Measurements from ENCODE around the gene LHX3. TPM values are rescaled to one million over a fixed set of nuclear protein-coding genes. Genes with fewer than 3 reads are reported as not detected.

The LHX3 gene
- polyA plus RNA-seq, 1 of the 3 experiments (the other 2 are of a cell fraction) = not detected

DNA sequence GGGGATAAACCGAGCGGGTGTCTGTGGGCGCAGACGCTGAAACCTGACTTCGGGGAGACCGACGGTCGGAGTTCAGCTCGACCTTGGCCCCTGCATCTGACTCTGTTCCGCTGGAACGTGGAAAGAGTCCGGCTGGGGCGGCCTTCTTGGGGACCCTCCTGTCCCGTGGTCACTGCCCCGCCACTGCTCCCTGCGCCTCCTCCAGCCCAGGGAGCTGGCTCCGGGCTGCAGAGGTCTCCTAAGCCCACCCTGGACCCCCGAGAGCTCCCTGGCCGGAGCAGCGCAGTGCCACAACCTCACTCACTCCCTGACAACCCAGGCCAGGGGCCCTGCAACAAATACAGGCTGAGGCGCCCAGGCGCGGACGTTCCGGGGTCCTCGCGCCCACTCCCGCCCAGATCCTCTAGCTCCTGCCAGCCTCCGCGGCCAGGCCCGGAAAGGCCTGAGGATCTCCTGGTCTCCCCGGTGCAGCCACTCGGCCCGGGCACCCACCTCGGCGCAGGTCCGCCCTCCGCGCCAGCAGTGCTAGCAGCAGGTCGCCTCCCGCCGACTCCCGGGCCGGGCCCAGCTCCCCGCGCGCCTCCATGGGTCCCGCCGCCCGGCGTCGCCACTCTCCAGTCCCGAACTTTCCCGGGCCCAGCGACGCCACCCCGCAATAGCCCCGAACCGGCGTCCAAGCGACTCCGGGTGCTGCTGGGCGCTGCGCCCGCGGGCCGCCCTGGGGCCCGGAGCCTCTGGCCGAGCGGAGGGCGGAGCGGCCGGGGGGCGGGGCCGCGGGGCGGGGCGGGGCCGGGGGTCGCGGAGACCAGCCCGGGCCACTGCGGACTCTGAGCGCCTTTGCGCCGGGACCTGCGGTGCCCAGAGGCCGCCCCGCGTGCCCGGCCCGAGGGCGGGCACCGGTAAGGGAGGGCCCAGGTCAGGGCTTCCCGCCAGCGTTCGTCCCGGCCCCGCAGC is 2.2 kb downstream of the LHX3 start:
- POLR2A ChIA-PET = no interaction called here
- WGBS (ENCODE audit: low lambda C conversion rate) = 26% methylated on average over 25 of the region's 99 CpGs
- no peak overlapping the region for H3K4me2 ChIP-seq
- H3K9me3 ChIP-seq = no peaks in the 10 kb centered on the region
- CTCF ChIA-PET = interaction anchor here (1.1 to 2.3 kb wide), 12 partner anchors 10 to 81 kb away, joined by 3 to 10 read pairs (median 4); no protein-coding TSS in a partner anchor
- H3K79me2 ChIP-seq (ENCODE audit: insufficient read depth) = no peaks in the 10 kb centered on the region
- H2AFZ ChIP-seq (ENCODE audit: low read depth) = no peak overlapping the region
- H3K9ac ChIP-seq = no peak overlapping the region
- H3K4me3 ChIP-seq (ENCODE audit: low read depth in 2 of 2, low read length in 1 of 2) = no peak overlapping the region
- peaks cover 43% of the 10 kb centered on the region for H4K20me1 ChIP-seq (ENCODE audit: insufficient read depth)
- H3K27me3 ChIP-seq (ENCODE audit: insufficient read depth) = peaks cover 57% of the 10 kb centered on the region
- H3K9me2 ChIP-seq = no peaks in the 10 kb centered on the region
- H3F3A ChIP-seq (replicated peaks; ENCODE audit: insufficient read depth) = no peaks in the 10 kb centered on the region
- DNase-seq = peak; percentile 74
- TF ChIP-seq, protein P1, sequence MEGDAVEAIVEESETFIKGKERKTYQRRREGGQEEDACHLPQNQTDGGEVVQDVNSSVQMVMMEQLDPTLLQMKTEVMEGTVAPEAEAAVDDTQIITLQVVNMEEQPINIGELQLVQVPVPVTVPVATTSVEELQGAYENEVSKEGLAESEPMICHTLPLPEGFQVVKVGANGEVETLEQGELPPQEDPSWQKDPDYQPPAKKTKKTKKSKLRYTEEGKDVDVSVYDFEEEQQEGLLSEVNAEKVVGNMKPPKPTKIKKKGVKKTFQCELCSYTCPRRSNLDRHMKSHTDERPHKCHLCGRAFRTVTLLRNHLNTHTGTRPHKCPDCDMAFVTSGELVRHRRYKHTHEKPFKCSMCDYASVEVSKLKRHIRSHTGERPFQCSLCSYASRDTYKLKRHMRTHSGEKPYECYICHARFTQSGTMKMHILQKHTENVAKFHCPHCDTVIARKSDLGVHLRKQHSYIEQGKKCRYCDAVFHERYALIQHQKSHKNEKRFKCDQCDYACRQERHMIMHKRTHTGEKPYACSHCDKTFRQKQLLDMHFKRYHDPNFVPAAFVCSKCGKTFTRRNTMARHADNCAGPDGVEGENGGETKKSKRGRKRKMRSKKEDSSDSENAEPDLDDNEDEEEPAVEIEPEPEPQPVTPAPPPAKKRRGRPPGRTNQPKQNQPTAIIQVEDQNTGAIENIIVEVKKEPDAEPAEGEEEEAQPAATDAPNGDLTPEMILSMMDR (IDR thresholded peaks at IDR 0.05) = no peak
- TF ChIP-seq NRF1 (IDR thresholded peaks at IDR 0.05; ENCODE audit: low read depth, low read length) (no peak), EZH2phosphoT487 (IDR thresholded peaks at IDR 0.05; ENCODE audit: borderline replicate concordance, low read depth) (peak; percentile 31; the same call in 1 of the 2 replicates), RAD21 (IDR thresholded peaks at IDR 0.05; ENCODE audit: low read length) (no peak)
- H3K27ac ChIP-seq (ENCODE audit: low read depth in 2 of 2, low read length in 1 of 2) = no peak overlapping the region
- no peaks in the 10 kb centered on the region for H3K36me3 ChIP-seq (replicated peaks in 1 of 2; ENCODE audit: control insufficient read depth in 1 of 2, insufficient read depth in 2 of 2, low read length in 1 of 2)
- H3K4me1 ChIP-seq (ENCODE audit: control insufficient read depth in 1 of 2, insufficient read depth in 2 of 2, low read depth in 1 of 2, low read length in 1 of 2) = peaks cover 0 to 9% of the 10 kb centered on the region in 2 experiments; a peak in 1 of 4 replicates

DNA sequence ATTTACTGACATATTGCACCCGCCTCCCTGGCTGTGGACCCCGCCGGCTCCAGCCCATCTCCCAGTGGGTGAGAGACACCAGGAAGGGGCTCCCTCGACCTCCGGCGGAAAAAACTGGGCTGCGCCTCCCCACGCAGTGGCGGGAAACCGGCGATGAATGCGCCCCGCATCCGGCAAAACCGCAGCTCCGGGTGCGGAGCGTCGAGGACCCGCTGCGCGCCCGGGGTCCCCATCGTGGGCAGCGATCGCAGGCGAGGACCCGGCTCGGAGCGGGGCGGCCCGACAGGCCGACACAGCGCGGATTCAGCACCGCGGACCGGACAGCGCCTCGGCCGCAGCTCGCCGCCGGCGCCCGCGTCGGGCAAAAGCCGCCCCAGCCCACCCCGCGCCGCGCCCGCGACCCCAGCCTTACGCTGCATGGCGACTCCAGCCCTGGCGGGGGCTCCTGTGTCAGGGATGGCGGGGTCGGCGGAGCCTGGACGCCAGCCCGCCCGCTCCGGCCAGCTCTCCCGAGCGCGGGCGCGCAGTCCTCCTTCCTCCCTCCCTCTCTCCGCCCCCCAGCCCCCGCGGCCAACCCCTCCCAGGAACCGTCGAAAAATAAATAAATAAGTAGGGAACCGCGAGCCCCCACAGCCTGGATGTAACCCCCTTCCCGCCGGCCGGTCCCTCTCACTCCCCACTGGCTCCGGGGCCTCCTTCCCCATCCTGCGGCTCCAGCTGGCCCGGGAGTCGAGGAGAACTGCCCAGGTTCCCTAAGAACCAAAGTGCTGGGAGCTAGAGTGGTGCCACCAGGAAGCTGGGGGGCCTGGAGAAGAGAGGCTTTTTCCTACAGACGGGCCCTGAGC is 3.1 kb downstream of the LHX3 start:
- Histone ChIP-seq H3K9me3 (no peaks in the 10 kb centered on the region), H3F3A (replicated peaks; ENCODE audit: insufficient read depth) (no peaks in the 10 kb centered on the region), H3K9ac (no peak overlapping the region), H3K4me3 (ENCODE audit: low read depth in 2 of 2, low read length in 1 of 2) (no peak overlapping the region), H3K4me2 (no peak overlapping the region), H2AFZ (ENCODE audit: low read depth) (no peak overlapping the region), H3K9me2 (no peaks in the 10 kb centered on the region), H3K36me3 (replicated peaks in 1 of 2; ENCODE audit: control insufficient read depth in 1 of 2, insufficient read depth in 2 of 2, low read length in 1 of 2) (no peaks in the 10 kb centered on the region), H3K79me2 (ENCODE audit: insufficient read depth) (no peaks in the 10 kb centered on the region), H4K20me1 (ENCODE audit: insufficient read depth) (peaks cover 41% of the 10 kb centered on the region), H3K27ac (ENCODE audit: low read depth in 2 of 2, low read length in 1 of 2) (no peak overlapping the region), H3K4me1 (ENCODE audit: control insufficient read depth in 1 of 2, insufficient read depth in 2 of 2, low read depth in 1 of 2, low read length in 1 of 2) (peaks cover 0 to 5% of the 10 kb centered on the region in 2 experiments; a peak in 1 of 4 replicates), H3K27me3 (ENCODE audit: insufficient read depth) (peaks cover 66% of the 10 kb centered on the region)
- DNase-seq = peak; percentile 63
- WGBS (ENCODE audit: low lambda C conversion rate) = 16% methylated on average over 30 of the region's 85 CpGs
- ChIA-PET CTCF (interaction anchor here (1.1 to 2.3 kb wide), 10 partner anchors 9 to 82 kb away, joined by 3 to 10 read pairs (median 6); no protein-coding TSS in a partner anchor), POLR2A (no interaction called here)
- TF ChIP-seq RFX5 (IDR thresholded peaks at IDR 0.05; ENCODE audit: low read length) (no peak), EZH2phosphoT487 (IDR thresholded peaks at IDR 0.05; ENCODE audit: borderline replicate concordance, low read depth) (peak; percentile 54; the same call in 1 of the 2 replicates)
- TF ChIP-seq, protein P2, sequence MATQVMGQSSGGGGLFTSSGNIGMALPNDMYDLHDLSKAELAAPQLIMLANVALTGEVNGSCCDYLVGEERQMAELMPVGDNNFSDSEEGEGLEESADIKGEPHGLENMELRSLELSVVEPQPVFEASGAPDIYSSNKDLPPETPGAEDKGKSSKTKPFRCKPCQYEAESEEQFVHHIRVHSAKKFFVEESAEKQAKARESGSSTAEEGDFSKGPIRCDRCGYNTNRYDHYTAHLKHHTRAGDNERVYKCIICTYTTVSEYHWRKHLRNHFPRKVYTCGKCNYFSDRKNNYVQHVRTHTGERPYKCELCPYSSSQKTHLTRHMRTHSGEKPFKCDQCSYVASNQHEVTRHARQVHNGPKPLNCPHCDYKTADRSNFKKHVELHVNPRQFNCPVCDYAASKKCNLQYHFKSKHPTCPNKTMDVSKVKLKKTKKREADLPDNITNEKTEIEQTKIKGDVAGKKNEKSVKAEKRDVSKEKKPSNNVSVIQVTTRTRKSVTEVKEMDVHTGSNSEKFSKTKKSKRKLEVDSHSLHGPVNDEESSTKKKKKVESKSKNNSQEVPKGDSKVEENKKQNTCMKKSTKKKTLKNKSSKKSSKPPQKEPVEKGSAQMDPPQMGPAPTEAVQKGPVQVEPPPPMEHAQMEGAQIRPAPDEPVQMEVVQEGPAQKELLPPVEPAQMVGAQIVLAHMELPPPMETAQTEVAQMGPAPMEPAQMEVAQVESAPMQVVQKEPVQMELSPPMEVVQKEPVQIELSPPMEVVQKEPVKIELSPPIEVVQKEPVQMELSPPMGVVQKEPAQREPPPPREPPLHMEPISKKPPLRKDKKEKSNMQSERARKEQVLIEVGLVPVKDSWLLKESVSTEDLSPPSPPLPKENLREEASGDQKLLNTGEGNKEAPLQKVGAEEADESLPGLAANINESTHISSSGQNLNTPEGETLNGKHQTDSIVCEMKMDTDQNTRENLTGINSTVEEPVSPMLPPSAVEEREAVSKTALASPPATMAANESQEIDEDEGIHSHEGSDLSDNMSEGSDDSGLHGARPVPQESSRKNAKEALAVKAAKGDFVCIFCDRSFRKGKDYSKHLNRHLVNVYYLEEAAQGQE (IDR thresholded peaks at IDR 0.05; ENCODE audit: low read depth, low read length) = peak; percentile 95
